ENCODE data around the gene VAPB. TPM values are rescaled to one million over a fixed set of nuclear protein-coding genes. Genes with fewer than 3 reads are reported as not detected.

The VAPB gene
- total RNA-seq, 4 donors from 2014 or later, result 24.6 to 30.8 (median 29.4) TPM

DNA sequence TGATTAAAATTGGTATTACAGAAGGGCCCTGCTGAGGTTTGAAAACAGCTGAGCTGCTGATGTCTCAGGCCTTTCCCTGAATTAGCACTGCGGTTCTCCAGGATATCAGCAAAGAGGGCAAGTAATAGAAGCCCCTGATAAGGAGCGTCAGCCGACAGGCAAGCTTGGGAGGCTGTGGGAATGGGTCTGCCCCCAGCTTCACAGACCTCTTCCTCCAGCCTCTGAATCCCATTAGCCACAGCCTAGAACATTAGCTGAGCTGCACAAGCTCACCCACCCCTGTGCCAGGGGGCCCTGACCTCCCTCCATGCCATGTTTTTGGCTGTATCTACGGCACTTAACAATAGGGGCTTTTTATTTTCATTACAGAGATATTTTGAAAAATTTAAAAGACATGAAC is 59.9 kb downstream of the VAPB start:
- Histone ChIP-seq H3K27ac (no peak overlapping the region), H3K27me3 (no peaks in the 10 kb centered on the region), H3K4me3 (no peak overlapping the region), H3K4me1 (no peaks in the 10 kb centered on the region), H3K9me3 (no peaks in the 10 kb centered on the region), H3K36me3 (peaks cover 0 to 12% (median 0%) of the 10 kb centered on the region in 3 donors)
- no peak for TF ChIP-seq POLR2A (IDR thresholded peaks at IDR 0.05)
- TF ChIP-seq, protein P1, sequence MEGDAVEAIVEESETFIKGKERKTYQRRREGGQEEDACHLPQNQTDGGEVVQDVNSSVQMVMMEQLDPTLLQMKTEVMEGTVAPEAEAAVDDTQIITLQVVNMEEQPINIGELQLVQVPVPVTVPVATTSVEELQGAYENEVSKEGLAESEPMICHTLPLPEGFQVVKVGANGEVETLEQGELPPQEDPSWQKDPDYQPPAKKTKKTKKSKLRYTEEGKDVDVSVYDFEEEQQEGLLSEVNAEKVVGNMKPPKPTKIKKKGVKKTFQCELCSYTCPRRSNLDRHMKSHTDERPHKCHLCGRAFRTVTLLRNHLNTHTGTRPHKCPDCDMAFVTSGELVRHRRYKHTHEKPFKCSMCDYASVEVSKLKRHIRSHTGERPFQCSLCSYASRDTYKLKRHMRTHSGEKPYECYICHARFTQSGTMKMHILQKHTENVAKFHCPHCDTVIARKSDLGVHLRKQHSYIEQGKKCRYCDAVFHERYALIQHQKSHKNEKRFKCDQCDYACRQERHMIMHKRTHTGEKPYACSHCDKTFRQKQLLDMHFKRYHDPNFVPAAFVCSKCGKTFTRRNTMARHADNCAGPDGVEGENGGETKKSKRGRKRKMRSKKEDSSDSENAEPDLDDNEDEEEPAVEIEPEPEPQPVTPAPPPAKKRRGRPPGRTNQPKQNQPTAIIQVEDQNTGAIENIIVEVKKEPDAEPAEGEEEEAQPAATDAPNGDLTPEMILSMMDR (IDR thresholded peaks at IDR 0.05), result no peak
- DNase-seq, result no peak

DNA sequence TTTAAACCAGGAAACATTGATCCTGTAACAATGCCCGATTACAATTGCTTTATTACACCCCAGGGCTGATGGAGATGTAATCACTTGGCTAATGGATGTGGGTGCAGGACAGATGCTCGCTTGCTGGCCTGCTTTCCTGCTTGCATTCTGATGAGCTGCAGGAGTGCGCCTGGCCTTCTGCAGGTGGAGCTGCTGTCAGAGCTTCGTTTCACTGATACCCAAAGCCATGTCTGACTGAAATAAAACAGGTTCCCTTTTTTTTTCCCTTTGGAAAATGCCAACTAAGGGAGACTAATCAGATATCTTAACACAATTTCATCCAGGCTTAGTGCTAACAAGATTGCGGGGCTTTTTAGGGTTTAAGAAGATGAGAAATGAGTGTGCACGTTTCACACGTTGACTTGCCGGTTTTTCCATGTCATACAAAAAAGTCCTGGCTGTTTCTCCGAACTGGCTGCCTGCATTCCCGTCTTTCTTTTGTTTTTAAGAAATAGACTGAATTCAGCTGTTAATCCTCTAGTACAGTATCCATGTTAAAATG is 60.7 kb downstream of the VAPB start:
- H3K4me3 ChIP-seq, result no peak overlapping the region
- H3K36me3 ChIP-seq, result peaks cover 0 to 4% (median 0%) of the 10 kb centered on the region in 3 donors
- DNase-seq, result no peak
- TF ChIP-seq, protein P1 (IDR thresholded peaks at IDR 0.05), result no peak
- no peak for TF ChIP-seq POLR2A (IDR thresholded peaks at IDR 0.05)
- no peak overlapping the region for H3K27ac ChIP-seq
- H3K9me3 ChIP-seq, result no peaks in the 10 kb centered on the region
- H3K27me3 ChIP-seq, result no peaks in the 10 kb centered on the region
- no peaks in the 10 kb centered on the region for H3K4me1 ChIP-seq

DNA sequence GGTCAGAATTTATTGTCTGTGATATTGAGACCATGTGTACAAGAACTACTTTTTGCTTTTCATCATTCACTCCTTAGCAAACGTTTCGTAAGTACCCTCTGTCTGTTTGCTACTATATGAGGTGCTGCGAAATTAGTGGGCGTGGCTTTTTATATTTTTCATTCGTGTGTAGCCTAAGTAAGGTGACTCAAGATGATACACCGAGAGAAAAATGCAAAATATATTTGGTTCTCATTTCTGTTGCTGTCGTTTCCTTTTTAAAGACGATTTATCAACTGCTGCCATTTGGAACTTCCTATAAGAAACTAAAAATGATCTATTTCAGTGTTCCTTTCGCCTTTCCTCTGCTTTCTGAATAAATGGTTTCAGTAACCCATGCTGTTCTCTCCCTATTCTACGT is 61.2 kb downstream of the VAPB start:
- Histone ChIP-seq H3K4me1 (no peaks in the 10 kb centered on the region), H3K4me3 (no peak overlapping the region), H3K27me3 (no peaks in the 10 kb centered on the region), H3K27ac (no peak overlapping the region), H3K9me3 (no peaks in the 10 kb centered on the region), H3K36me3 (no peaks in the 10 kb centered on the region)
- no peak for DNase-seq
- TF ChIP-seq POLR2A (IDR thresholded peaks at IDR 0.05), result no peak
- TF ChIP-seq, protein P1 (IDR thresholded peaks at IDR 0.05), result no peak

DNA sequence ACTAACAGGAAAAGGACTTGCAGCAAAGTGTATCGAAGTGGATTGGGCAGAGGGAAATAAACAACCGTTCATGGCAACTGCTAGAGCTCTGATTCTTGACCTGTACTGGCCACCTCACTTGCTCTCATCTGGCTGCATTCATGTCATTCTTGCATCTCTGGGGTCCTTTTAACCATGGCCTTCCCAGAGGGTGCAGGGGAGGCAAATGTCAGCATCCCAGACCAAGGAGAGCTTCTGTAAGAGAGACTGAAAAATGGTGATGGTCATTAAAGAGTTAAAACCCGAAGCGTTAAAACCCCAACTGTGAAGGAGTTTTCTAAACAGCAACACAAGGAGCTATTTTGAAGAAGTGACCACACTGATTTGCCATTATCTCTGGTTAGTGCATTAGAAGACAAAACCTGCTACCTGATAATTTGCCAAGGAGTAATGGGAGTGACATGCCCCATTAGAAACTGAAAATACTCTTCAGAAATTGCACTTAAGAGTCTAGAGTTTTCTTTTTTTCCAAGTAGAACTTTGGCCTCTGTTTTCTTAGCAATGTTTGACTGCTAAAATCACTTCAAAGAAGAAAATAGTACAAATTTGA is 63.7 kb downstream of the VAPB start:
- no peaks in the 10 kb centered on the region for H3K36me3 ChIP-seq
- no peak for DNase-seq

DNA sequence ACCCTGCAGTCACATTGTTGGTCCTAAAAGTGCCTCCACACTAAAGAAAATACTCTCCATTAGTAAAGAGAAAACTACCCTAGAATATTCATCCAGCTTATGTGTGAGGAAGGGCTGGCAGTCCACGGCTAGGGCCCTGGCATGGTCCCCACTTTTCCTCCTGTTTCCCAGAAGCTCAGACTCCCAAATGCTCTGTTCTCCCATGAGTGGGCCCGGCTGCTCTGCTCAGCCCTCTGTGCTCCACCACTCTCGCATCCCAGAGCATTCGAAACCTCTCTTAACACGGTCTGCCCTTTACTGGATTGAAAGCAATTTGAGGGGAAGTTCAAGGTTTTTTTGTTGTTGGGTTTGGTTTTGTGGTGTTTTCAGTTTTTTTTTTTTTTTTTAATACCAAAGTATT is 64.4 kb downstream of the VAPB start:
- H3K4me3 ChIP-seq, result no peak overlapping the region
- TF ChIP-seq POLR2A (IDR thresholded peaks at IDR 0.05), result no peak
- no peaks in the 10 kb centered on the region for H3K27me3 ChIP-seq
- no peaks in the 10 kb centered on the region for H3K36me3 ChIP-seq
- no peaks in the 10 kb centered on the region for H3K9me3 ChIP-seq
- DNase-seq, result no peak
- no peak overlapping the region for H3K27ac ChIP-seq
- no peaks in the 10 kb centered on the region for H3K4me1 ChIP-seq

More for the DNA sequence above, 63.7 kb downstream of the VAPB start:
- Histone ChIP-seq H3K9me3 (no peaks in the 10 kb centered on the region), H3K27me3 (no peaks in the 10 kb centered on the region), H3K4me1 (no peaks in the 10 kb centered on the region), H3K4me3 (no peak overlapping the region), H3K27ac (no peak overlapping the region)
- TF ChIP-seq POLR2A (IDR thresholded peaks at IDR 0.05), result no peak
- TF ChIP-seq, protein P1 (IDR thresholded peaks at IDR 0.05), result no peak

DNA sequence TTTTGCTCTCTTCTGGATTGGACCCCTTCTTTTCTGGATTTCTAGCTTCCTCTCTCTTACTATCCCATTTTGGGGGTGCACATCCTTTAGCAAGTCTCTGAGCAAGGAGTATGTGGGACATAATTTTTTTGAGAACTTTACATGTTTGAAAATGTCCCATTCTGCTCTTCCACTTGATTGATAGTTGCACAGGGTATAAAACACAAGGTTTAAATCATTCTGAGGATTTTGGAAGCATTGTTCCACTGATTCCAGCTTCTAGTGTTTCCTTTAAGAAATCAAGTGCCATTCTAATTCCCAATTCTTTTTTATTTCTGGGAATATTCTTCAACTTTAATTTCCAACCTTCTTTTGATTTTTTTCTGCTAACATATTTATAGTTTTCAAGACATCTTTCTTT is 65.4 kb downstream of the VAPB start:
- Histone ChIP-seq H3K4me3 (no peak overlapping the region), H3K27me3 (no peaks in the 10 kb centered on the region), H3K27ac (no peak overlapping the region), H3K9me3 (no peaks in the 10 kb centered on the region), H3K36me3 (no peaks in the 10 kb centered on the region), H3K4me1 (peaks cover 0 to 3% (median 0%) of the 10 kb centered on the region in 4 donors)
- TF ChIP-seq, protein P1 (IDR thresholded peaks at IDR 0.05), result no peak
- no peak for TF ChIP-seq POLR2A (IDR thresholded peaks at IDR 0.05)
- no peak for DNase-seq

Measured in Peyer's patch (tissue), 4 donors.